ENCODE results near the gene PRM2.
"Not testable (repeated sequence)": the region's sequence is repeated elsewhere in the genome, so short reads cannot be mapped to it uniquely, and the experiment has no call there.

The PRM2 gene

DNA sequence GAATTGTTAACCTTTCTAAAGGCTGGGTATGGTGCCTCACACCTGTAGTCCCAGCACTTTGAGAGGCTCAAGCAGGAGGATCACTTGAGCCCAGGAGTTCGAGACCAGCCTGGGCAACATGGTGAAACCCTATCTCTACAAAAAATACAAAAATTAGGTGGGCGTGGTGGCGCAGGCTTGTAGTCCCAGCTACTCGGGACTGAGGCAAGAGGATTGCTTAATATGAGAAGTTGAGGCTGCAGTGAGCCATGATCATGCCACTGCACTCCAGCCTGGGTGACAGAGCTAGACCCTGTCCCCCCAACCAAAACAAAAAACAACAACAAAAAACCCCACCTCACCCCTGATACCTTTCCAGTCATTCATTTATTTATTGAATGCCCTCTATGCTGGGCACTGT is 13.4 kb upstream of the PRM2 start:
- not testable (repeated sequence) for DNase-seq (ENCODE audit: low read depth in 1 of 2, low spot score in 1 of 2)

DNA sequence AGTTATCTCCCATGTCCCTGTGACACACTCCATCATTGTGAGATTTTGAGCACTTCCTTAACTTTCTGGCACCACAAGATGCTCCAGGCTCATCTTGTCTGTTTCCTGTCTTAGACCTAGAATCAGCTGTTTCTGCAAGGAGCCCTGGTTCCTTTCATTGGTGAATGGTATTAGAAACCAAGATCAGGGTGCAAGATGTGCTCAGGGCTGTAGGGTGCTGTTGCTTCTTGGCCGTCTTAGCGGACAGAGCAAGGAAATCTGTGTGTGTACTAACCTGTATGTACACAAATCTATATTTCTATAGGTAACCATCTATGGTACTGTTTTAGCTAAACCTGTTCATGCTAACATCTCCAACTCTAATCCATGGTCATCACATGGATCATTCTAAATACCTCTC is 12.9 kb upstream of the PRM2 start:
- no peak for DNase-seq (ENCODE audit: low read depth in 1 of 2, low spot score in 1 of 2)

- DNase-seq (ENCODE audit: low read depth in 1 of 2, low spot score in 1 of 2) = no peak
Observed at GRCh38 chr16:11285842-11286241, 9.6 kb upstream of the PRM2 start.

DNA sequence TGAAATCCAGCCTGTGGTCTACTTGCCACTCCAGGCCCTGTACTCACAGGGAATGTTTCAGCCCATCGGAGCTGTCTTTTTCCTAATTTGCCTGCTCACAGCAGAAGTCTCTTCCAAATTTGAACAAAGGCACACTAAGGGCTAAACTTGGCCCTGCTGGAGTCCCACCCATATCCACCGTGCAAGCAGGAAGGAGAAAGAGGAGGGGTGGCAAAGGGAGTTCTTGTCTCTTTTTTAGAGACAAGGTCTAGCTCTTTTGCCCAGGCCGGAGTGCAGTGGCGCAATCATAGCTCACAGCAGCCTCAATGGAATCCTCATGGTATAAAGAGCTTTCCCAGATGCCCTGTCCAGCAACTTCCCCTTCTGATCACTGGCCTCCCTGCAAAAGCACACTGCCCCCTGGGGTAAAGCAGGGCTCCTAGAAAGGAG is 7.6 kb upstream of the PRM2 start:
- no peak for DNase-seq (ENCODE audit: low read depth in 1 of 2, low spot score in 1 of 2)

DNA sequence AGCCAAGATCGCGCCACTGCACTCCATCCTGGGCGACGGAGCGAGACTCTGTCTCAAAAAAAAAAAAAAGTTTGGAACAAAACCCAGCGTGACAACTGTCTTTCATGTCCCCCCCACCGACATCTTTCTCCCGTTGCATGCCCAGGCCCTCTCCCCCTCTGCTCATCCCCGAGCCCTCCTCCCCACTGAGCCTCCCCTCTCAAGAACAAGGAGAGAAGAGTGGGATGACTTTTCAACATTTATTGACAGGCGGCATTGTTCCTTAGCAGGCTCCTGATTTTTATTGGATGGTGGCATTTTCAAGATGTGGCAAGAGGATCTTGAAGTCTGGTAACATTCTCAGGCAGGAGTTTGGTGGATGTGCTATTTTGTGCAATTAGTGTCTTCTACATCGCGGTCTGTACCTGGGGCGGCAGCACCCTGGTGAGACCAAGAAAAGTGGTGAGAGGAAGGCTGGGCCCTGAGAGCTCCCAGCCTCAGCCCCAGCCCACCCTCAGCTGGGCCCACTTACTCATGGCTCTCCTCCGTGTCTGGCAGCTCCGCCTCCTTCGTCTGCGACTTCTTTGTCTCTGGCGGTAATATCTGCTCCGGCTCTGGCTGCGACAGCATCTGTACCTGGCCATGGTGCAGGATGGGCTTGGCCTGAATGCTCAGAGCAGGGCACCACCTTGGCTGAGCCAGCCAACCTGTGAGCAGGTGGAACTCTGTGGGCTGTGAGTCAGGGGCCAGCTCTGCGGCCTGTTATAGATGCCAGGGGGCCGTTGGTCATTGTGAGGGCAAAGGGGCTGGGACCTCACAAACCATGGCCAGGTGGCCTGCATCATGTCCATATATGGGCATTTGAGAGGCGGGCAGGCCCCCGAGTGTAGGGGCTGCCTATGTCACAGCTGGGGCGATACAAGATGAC is 4.6 kb upstream of the PRM2 start, which contains the start of gene PRM1:
TSS of gene PRM1 (minus strand) at position 715 of the 907 bp plus-strand sequence. CDS start at position 623, 92 bp downstream.
- DNase-seq (ENCODE audit: low read depth in 1 of 2, low spot score in 1 of 2) = no peak

DNA sequence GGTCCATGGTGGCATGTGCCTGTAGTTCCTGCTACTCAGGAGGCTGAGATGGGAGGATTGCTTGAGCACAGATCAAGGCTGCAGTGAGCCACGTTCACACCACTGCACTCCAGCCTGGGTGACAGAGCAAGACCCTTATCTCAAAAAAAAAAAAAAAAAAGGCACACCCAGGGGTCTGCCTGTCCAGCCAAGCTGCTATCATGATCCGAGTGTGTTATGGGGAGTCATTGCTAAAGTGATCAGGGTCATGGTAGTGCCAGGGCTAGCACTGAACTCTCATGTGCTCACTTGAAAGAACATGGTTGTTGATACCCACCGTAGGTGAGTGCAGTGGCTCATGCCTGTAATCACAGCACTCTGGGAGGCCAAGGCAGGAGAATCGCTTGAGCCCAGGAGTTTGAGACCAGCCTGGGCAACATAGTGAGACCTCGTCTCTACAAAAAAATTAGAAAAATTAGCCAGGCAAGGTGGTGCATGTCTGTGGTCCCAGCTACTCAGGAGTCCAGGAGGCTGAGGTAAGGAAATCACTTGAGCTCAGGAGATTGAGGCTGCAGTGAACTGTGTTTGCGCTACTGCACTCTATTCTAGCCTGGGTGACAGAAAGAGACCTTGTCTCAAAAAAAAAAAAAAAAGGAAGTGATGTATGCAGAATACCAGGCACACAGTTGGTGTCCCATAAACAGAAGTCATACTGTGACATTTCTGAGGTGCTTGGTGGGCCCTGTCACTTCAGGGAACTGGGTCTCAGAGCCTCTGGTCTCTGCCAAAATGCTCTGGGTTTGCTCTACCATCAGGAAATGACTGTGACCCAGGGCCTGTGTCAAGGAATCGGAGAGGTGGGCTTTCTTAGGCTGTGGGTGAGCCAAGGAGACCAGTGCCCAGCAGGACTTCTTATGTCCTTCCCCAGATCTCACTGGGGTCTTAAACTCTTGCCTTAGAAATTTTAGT is 2.7 kb upstream of the PRM2 start:
- no peak for DNase-seq (ENCODE audit: low read depth in 1 of 2, low spot score in 1 of 2)

GRCh38 chr16:11277607-11278337 is 1.5 kb upstream of the PRM2 start:
- no peak for DNase-seq (ENCODE audit: low read depth in 1 of 2, low spot score in 1 of 2)

- DNase-seq (ENCODE audit: low read depth in 1 of 2, low spot score in 1 of 2) = no peak
Observed at GRCh38 chr16:11276896-11277593, 765 bp upstream of the PRM2 start.

- DNase-seq (ENCODE audit: low read depth in 1 of 2, low spot score in 1 of 2) = no peak
Observed at GRCh38 chr16:11274964-11275363, 1.3 kb downstream of the PRM2 start.

GRCh38 chr16:11273721-11274324 is 2.5 kb downstream of the PRM2 start:
- no peak for DNase-seq (ENCODE audit: low read depth in 1 of 2, low spot score in 1 of 2)

- no peak for DNase-seq (ENCODE audit: low read depth in 1 of 2, low spot score in 1 of 2)
Observed at GRCh38 chr16:11272921-11273720, 3.2 kb downstream of the PRM2 start, which contains the start of gene PRM3. Gene PRM3 (minus strand): TSS chr16:11273629. CDS start chr16:11273595, 34 bp downstream.

DNA sequence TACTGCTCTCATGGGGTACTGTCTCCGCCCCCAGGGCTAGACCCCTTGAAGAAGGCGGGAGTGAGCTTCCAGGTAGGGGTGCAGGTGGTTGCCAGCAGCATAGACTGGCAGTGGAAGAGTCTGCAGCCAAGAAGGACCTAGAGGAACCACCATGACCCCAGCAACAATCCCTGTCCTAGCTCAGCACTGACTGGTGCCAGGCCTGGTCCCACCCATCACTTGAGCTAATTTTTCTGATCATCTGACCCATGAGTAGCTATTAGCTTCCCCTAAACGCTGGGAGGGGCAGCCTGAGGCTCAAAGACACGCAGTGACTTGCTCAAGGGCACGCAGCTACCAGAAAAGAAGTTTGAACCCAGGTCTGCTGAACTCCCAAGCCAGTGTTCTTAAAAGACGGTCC is 3.8 kb downstream of the PRM2 start:
- DNase-seq (ENCODE audit: low read depth in 1 of 2, low spot score in 1 of 2) = no peak

DNA sequence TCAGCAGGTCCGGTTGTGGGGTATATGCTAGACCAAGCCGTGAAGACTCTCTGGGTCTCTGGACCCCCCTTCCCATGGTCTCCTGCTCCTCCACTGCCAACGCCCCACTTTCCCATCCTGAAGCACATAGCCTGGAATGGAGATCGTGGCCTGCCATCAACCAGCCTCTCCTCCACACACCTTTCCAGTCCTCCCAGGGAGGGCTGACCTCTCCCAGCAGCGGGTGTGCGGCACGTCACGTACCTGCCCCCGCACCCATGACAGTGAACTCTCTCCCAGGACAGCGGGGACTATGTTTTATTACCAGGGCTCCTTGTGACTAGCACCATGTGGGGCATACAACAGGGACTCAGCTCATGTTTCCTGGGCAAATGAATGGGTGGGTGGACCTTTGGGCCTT is 4.7 kb downstream of the PRM2 start:
- no peak for DNase-seq (ENCODE audit: low read depth in 1 of 2, low spot score in 1 of 2)

DNA sequence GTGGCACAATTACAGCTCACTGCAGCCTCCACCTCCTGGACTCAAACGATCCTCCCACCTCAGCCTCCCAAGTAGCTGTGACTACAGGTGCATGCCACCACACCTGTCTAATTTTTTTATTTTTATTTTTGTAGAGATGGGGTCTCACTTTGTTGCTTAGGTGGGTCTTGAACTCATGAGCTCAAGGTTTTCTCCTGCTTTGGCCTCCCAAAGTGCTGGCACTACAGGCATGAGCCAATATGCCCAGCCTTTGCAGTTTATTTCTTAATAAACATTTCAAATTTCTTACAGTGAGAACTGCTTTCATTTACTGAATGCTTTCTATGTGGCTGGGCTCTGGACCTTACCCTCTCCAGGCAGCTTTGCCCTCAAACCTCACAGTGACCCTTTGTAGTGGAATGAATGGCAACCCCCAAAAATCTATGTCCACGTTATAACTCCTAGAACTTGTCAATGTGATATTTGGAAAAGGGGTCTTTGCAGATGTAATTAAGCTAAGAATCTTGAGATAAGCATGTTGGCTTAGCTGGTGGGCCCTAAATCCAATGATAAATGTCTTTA is 5.6 kb downstream of the PRM2 start:
- no peak for DNase-seq (ENCODE audit: low read depth in 1 of 2, low spot score in 1 of 2)

DNA sequence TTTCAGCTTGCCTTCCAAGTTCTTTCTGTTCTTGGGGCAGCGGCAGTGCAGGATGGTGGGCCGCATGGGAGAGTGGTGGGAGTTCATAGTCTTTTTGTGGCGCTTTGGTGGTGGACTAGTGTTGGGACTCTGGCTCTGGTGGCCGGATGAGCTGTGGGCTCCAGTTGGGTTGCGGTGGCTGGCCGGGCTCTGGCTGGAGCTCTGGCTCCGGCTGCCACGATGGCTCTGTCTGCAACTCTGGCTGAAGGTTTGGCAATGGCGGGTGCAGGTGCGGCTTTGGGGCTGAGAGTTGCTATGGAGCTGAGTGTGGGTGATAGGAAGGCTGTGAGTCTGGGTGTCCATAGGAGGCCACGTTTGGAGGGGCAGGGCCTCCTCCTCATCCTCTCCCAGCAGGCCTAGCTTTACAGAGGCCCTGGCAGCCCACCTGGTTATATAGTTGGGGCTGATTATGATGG is 7.3 kb downstream of the PRM2 start, which contains the start of gene TNP2:
TSS of gene TNP2 (minus strand) at position 405 of the 455 bp plus-strand sequence. CDS start at position 342, 63 bp downstream.
- DNase-seq (ENCODE audit: low read depth in 1 of 2, low spot score in 1 of 2) = no peak

- no peak for DNase-seq (ENCODE audit: low read depth in 1 of 2, low spot score in 1 of 2)
Observed at GRCh38 chr16:11265124-11265523, 11.2 kb downstream of the PRM2 start.

DNA sequence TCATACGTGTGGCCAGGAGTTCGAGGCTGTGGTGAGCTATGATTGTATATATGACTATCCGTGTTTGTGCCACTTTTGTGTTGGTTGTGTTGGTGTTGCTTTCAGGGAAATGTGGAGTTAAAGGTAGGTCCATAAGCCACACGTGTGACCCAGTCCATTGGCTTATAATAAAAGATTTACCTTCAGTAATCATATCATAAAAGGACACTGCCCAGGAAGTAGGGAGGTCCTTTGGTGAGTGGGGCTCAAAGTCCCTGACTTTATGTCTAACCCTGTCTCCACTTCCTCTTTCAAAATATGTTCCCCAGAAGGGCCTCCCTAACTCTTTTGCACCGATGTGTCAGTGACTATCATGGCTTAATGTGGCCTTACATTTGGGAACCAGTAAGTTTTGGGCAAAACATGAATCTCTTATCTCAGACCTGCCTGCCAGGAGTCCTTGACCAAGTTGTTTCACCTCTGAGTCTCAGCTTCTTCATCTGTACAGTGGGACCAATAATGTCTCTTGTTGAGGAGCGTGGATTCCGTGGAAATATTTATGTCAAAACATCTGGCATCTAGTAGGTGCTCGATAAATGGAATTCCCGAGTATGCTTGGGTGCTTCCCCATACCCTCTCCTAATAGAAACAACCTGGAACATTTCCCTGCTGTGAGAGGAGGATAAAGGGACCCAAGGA is 12.0 kb downstream of the PRM2 start:
- DNase-seq (ENCODE audit: low read depth in 1 of 2, low spot score in 1 of 2) = no peak

DNA sequence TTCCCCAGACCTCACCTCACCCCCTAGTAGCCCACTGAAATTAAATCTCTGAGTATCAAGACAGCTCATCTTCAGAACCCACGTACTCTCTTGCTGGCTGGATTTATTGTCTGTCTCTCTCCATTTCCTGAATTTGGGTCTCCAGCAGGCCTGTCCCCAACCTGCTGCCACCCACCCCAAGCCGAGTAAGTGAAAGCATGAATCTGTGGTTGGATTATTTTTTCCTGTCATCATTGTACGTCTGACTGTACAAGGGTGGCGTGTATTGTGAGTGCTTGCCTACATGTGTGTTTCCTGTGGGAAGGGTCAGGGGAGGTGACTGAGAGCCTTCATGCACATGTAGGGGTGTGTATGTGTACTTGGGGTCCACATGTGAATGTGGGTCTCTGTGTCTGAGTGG is 12.5 kb downstream of the PRM2 start:
- peak; percentile 29 to 59 for DNase-seq (ENCODE audit: low read depth in 1 of 2, low spot score in 1 of 2)

All from activated CD4-positive, alpha-beta T cell treated with anti-CD3 and anti-CD28 coated beads, Interleukin-2, amount 50 U/mL, for 24 hours (primary cell).